ENCODE measurements around the gene TMEM33.

DNA sequence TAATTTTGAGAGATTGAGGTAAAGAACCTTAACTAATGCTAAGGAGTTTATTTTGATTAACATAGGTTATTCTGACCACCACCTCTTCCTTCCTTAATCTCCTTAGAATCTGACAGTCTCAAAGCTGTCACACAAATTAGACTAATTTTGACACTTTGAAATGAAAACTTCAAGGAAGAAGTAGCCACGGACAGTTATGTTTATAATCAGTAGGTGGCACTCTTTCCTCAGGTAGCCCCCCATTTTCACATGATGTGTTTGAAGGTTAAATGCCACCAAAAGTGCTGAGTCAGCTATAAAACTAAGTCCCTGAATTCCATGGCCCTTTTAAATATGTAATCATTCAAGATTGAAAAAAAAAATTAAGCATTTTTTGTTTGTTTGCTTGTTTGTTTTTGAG, 22.4 kb downstream of the TMEM33 start:
- TF ChIP-seq, protein P1, sequence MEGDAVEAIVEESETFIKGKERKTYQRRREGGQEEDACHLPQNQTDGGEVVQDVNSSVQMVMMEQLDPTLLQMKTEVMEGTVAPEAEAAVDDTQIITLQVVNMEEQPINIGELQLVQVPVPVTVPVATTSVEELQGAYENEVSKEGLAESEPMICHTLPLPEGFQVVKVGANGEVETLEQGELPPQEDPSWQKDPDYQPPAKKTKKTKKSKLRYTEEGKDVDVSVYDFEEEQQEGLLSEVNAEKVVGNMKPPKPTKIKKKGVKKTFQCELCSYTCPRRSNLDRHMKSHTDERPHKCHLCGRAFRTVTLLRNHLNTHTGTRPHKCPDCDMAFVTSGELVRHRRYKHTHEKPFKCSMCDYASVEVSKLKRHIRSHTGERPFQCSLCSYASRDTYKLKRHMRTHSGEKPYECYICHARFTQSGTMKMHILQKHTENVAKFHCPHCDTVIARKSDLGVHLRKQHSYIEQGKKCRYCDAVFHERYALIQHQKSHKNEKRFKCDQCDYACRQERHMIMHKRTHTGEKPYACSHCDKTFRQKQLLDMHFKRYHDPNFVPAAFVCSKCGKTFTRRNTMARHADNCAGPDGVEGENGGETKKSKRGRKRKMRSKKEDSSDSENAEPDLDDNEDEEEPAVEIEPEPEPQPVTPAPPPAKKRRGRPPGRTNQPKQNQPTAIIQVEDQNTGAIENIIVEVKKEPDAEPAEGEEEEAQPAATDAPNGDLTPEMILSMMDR (IDR thresholded peaks at IDR 0.05): peak in 3 of 6 experiments; percentile 35 to 42 (median 39)
- no peak for TF ChIP-seq POLR2A (IDR thresholded peaks at IDR 0.05)
